Measurements from ENCODE around the gene SERINC3. TPM values are rescaled to one million over a fixed set of nuclear protein-coding genes. Genes with fewer than 3 reads are reported as not detected.

Gene SERINC3
- total and polyA plus RNA-seq, 2 of the 13 experiments (the other 11 are each of a cell fraction or from before 2014, with no cell fraction given): 82.0 to 226 TPM

DNA sequence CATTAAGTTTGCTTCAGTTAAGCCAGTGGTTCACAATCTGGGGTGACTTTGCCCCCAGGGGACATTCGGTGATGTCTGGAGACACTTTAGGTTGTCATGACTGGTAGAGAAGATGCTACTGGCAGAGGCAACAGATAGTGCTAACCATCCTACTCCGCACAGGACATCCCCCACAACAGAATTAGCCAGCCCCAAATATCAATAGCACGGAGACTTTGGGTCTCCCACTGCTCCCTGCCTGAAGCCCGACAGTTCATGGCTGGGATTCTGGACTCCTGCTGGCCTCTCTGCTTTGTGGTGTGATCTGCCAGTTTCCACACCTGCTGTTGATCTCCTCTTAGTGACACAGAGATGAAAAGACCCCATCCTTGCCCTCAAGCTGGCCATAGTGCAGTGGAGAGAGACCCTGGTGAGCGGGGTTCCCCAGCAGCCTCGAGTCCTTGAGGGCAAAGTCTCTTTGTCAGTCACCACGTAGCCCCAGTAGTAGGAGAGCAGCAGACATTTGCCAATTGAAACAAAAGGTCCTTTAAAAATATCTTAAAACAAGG lies 70.9 kb downstream of the SERINC3 start (continued):
- TF ChIP-seq, protein P1, sequence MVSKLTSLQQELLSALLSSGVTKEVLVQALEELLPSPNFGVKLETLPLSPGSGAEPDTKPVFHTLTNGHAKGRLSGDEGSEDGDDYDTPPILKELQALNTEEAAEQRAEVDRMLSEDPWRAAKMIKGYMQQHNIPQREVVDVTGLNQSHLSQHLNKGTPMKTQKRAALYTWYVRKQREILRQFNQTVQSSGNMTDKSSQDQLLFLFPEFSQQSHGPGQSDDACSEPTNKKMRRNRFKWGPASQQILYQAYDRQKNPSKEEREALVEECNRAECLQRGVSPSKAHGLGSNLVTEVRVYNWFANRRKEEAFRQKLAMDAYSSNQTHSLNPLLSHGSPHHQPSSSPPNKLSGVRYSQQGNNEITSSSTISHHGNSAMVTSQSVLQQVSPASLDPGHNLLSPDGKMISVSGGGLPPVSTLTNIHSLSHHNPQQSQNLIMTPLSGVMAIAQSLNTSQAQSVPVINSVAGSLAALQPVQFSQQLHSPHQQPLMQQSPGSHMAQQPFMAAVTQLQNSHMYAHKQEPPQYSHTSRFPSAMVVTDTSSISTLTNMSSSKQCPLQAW (CRISPR knock-in tag; IDR thresholded peaks at IDR 0.05): peak; percentile 54; the same call in 1 of the 2 replicates
- TF ChIP-seq CENPX (CRISPR knock-in tag; IDR thresholded peaks at IDR 0.05) (no peak), HNF4A (CRISPR knock-in tag; IDR thresholded peaks at IDR 0.05) (peak; percentile 74), HOXA3 (CRISPR knock-in tag; IDR thresholded peaks at IDR 0.05) (peak; percentile 50; the same call in 1 of the 2 replicates), MTA1 (CRISPR knock-in tag; IDR thresholded peaks at IDR 0.05; ENCODE audit: borderline replicate concordance) (peak; percentile 76), ZNF350 (CRISPR knock-in tag; IDR thresholded peaks at IDR 0.05; ENCODE audit: borderline replicate concordance, low read depth) (peak; percentile 41; the same call in 1 of the 2 replicates), KDM5B (CRISPR knock-in tag; IDR thresholded peaks at IDR 0.05; ENCODE audit: borderline replicate concordance) (peak; percentile 61; the same call in 1 of the 2 replicates), DPF2 (CRISPR knock-in tag; IDR thresholded peaks at IDR 0.05; ENCODE audit: borderline replicate concordance, low read depth) (0 out of 2 replicates have a peak, but pooled peaks have one; percentile 38), ZNF629 (CRISPR knock-in tag; conservative IDR thresholded peaks at IDR 0.05) (0 out of 2 replicates have a peak, but pooled peaks have one; percentile 9), ZNF136 (CRISPR knock-in tag; IDR thresholded peaks at IDR 0.05; ENCODE audit: low read depth) (no peak), ZNF570 (CRISPR knock-in tag; IDR thresholded peaks at IDR 0.05; ENCODE audit: borderline replicate concordance) (no peak), ZNF678 (CRISPR knock-in tag; IDR thresholded peaks at IDR 0.05) (no peak; the same call in 1 of the 2 replicates), ATF7 (IDR thresholded peaks at IDR 0.05) (no peak), ATF7 (CRISPR knock-in tag; IDR thresholded peaks at IDR 0.05) (0 out of 2 replicates have a peak, but pooled peaks have one; percentile 11), RNF2 (conservative IDR thresholded peaks at IDR 0.05; ENCODE audit: low read depth) (no peak), ZNF317 (CRISPR knock-in tag; IDR thresholded peaks at IDR 0.05) (peak; percentile 77; the same call in 1 of the 2 replicates)
- TF ChIP-seq, protein P2, sequence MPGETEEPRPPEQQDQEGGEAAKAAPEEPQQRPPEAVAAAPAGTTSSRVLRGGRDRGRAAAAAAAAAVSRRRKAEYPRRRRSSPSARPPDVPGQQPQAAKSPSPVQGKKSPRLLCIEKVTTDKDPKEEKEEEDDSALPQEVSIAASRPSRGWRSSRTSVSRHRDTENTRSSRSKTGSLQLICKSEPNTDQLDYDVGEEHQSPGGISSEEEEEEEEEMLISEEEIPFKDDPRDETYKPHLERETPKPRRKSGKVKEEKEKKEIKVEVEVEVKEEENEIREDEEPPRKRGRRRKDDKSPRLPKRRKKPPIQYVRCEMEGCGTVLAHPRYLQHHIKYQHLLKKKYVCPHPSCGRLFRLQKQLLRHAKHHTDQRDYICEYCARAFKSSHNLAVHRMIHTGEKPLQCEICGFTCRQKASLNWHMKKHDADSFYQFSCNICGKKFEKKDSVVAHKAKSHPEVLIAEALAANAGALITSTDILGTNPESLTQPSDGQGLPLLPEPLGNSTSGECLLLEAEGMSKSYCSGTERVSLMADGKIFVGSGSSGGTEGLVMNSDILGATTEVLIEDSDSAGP (CRISPR knock-in tag; IDR thresholded peaks at IDR 0.05; ENCODE audit: borderline replicate concordance): peak; percentile 32; the same call in 1 of the 2 replicates
- TF ChIP-seq, protein P3, sequence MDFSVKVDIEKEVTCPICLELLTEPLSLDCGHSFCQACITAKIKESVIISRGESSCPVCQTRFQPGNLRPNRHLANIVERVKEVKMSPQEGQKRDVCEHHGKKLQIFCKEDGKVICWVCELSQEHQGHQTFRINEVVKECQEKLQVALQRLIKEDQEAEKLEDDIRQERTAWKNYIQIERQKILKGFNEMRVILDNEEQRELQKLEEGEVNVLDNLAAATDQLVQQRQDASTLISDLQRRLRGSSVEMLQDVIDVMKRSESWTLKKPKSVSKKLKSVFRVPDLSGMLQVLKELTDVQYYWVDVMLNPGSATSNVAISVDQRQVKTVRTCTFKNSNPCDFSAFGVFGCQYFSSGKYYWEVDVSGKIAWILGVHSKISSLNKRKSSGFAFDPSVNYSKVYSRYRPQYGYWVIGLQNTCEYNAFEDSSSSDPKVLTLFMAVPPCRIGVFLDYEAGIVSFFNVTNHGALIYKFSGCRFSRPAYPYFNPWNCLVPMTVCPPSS (IDR thresholded peaks at IDR 0.05): no peak
- TF ChIP-seq, protein P4, sequence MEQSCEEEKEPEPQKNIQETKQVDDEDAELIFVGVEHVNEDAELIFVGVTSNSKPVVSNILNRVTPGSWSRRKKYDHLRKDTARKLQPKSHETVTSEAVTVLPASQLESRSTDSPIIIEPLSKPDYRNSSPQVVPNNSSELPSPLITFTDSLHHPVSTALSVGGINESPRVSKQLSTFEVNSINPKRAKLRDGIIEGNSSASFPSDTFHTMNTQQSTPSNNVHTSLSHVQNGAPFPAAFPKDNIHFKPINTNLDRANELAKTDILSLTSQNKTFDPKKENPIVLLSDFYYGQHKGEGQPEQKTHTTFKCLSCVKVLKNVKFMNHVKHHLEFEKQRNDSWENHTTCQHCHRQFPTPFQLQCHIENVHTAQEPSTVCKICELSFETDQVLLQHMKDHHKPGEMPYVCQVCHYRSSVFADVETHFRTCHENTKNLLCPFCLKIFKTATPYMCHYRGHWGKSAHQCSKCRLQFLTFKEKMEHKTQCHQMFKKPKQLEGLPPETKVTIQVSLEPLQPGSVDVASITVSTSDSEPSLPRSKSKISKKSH (CRISPR knock-in tag; IDR thresholded peaks at IDR 0.05; ENCODE audit: borderline replicate concordance): 0 out of 2 replicates have a peak, but pooled peaks have one; percentile 25
- TF ChIP-seq, protein P5, sequence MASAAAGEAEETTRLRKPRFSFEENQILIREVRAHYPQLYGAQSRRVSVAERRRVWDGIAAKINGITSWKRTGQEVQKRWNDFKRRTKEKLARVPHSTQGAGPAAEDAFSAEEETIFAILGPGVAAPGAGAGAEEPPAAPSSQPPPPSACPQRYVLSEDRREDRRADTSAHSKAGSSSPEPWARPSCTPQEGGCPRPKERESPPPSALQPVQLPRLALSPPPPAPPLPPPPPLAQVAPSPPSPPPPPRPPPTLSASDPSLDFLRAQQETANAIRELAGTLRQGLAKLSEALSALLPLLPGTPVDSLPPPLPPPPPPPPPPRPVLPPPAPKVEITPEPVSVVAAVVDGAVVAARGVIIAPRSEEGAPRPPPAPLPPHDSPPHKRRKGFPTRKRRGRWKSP (CRISPR knock-in tag; IDR thresholded peaks at IDR 0.05): no peak
- TF ChIP-seq, protein P6, sequence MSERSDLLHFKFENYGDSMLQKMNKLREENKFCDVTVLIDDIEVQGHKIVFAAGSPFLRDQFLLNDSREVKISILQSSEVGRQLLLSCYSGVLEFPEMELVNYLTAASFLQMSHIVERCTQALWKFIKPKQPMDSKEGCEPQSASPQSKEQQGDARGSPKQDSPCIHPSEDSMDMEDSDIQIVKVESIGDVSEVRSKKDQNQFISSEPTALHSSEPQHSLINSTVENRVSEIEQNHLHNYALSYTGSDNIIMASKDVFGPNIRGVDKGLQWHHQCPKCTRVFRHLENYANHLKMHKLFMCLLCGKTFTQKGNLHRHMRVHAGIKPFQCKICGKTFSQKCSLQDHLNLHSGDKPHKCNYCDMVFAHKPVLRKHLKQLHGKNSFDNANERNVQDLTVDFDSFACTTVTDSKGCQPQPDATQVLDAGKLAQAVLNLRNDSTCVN (CRISPR knock-in tag; IDR thresholded peaks at IDR 0.05; ENCODE audit: borderline replicate concordance): no peak
